Measurements from ENCODE around the gene NOXA1.

GRCh38 chr9:137449931-137450538 is 26.8 kb downstream of the NOXA1 start:
- TF ChIP-seq POLR2A (IDR thresholded peaks at IDR 0.05; ENCODE audit: low read depth, low read length) = no peak
- no peak for TF ChIP-seq TAF1 (IDR thresholded peaks at IDR 0.05; ENCODE audit: borderline replicate concordance, low read depth, low read length)

All from GM12892 (cell line).